Upper lobe of right lung (tissue), 1 donor: ENCODE data around the gene PKMYT1. TPM values are rescaled to one million over a fixed set of nuclear protein-coding genes. Genes with fewer than 3 reads are reported as not detected.
A peak's percentile ranks its signal among the peaks of the same experiment; 100 is the strongest.

Experiments
- ATAC-seq: fragments of 200-7000 bp; cut with Tn5 transposase; one replicate; pipeline ENCODE4 v1.9.1; 2020; ENCODE audit warnings: mild to moderate bottlenecking, moderate library complexity
- DNase-seq: peaks from one replicate; pipeline ENCODE4 v3.0.0-alpha.2; 2020
- H3K27ac ChIP-seq: fragments of 200-600 bp; one replicate; pipeline ENCODE4 v1.8.0; 2022
- H3K27me3 ChIP-seq: fragments of 200-600 bp; one replicate; pipeline ENCODE4 v1.8.0; 2022; ENCODE audit warnings: mild to moderate bottlenecking
- H3K36me3 ChIP-seq: fragments of 200-600 bp; one replicate; pipeline ENCODE4 v1.8.0; 2022
- H3K4me1 ChIP-seq: fragments of 200-600 bp; one replicate; pipeline ENCODE4 v1.8.0; 2022
- H3K4me3 ChIP-seq: fragments of 200-600 bp; one replicate; pipeline ENCODE4 v1.8.0; 2022; ENCODE audit warnings: mild to moderate bottlenecking
- H3K9me3 ChIP-seq: fragments of 200-600 bp; one replicate; pipeline ENCODE4 v1.8.0; 2022
- intact Hi-C: fragments of 100-400 bp; cut with DNase I; formaldehyde crosslinking; loops from one replicate; pipeline ENCODE4 v1.11.0; 2022
- total RNA-seq: library from RNA; stranded (reverse); fragmentation: NEBNext Ultra II Directional; extraction: Animal tissue kit (Norgen Biotek cat#: 25700); gene quantifications from one replicate; pipeline ENCODE4 v1.2.1, GENCODE V29; 2021
- TF ChIP-seq, protein P1 (sequence below): fragments of 200-600 bp; IDR thresholded peaks from one replicate; pipeline ENCODE4 v1.8.0; 2022; ENCODE audit warnings: antibody characterized with exemption
- donor health status: DM: no; HTN: yes; CAD: no; lungs with severe emphysema.

The PKMYT1 gene
- total RNA-seq, 1 donor from 2014 or later = 3.8 TPM

DNA sequence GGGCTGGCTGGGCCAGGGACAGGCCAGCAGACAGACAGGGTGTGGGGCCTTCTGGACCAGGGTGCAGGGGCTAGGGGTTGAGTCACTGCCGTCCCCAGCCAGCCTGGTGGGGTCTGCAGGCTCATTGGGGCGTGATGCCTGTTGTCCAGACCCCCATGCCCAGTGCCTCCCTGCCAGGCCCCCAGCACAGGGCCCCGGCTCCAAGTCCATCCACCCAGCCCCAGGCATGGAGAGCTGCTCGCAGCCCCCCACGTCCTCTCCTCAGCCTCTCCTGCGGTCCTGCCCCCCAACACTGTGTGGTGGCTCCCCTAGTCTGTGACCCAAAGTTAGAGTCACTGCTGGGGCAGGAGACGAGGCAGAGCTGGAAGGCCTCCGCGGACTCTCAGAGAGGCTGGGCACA, 7.0 kb upstream of the PKMYT1 start:
- H3K27ac ChIP-seq = no peak overlapping the region
- TF ChIP-seq, protein P1, sequence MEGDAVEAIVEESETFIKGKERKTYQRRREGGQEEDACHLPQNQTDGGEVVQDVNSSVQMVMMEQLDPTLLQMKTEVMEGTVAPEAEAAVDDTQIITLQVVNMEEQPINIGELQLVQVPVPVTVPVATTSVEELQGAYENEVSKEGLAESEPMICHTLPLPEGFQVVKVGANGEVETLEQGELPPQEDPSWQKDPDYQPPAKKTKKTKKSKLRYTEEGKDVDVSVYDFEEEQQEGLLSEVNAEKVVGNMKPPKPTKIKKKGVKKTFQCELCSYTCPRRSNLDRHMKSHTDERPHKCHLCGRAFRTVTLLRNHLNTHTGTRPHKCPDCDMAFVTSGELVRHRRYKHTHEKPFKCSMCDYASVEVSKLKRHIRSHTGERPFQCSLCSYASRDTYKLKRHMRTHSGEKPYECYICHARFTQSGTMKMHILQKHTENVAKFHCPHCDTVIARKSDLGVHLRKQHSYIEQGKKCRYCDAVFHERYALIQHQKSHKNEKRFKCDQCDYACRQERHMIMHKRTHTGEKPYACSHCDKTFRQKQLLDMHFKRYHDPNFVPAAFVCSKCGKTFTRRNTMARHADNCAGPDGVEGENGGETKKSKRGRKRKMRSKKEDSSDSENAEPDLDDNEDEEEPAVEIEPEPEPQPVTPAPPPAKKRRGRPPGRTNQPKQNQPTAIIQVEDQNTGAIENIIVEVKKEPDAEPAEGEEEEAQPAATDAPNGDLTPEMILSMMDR = no peak
- H3K36me3 ChIP-seq = no peaks in the 10 kb centered on the region
- no peak overlapping the region for H3K4me3 ChIP-seq
- peaks cover 9% of the 10 kb centered on the region for H3K27me3 ChIP-seq
- DNase-seq (no peak), ATAC-seq (no peak)
- no peaks in the 10 kb centered on the region for H3K9me3 ChIP-seq
- intact Hi-C loops = no loop called here
- peaks cover 10% of the 10 kb centered on the region for H3K4me1 ChIP-seq

DNA sequence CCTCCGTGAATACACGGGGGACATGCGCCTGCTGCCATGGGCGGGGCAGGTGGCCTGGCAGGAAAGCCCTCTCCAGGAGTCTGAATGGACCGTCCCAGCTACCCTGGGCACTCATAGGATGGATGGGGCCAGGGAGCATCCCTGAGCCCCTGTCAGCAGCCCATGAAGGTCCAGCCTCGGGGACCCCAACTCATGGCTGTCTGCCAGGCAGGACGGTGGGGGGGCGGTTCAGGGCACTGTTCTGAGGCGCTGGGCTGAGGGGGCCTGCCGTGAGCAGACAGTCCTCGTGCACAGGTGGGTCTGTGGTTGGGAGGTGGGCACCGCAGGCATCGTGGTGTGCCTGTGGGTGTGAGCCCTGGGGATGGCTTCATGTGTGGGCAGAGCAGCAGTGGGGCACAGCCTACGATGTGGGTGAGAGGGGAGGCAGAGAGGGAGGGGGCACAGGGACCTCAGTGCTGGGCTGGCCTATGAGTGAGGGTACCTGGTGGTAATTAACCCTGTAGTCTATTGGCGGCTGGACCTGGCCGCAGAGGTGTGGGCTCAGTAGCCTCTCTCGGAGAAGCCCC, 6.5 kb upstream of the PKMYT1 start:
- no peak for ATAC-seq
- H3K27me3 ChIP-seq = peaks cover 9% of the 10 kb centered on the region
- intact Hi-C loops = no loop called here

DNA sequence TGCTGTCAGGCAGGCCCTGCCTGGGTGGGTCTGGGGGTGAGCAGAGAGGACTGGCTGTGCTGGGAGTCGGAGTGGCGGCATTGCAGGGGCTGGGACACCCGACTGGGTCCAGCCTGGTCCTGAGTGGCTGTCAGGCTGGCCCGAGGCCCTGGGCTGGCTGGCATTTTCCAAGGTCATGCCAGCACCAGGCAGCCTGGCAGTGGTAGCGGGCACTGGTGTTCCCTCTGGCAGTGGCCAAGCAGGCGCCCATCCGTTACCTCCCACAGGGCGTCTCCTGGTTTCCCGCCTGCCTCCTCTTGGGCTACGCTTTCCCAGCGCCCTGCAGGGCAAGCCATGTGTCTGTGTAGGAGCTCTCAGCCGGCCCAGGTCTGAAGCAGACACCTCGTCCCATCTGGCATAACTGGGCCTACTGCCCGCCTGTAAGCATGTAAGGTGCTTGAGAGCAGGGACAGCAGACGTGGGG, 5.7 kb upstream of the PKMYT1 start:
- TF ChIP-seq, protein P1 = no peak
- no peak for DNase-seq
- H3K9me3 ChIP-seq = no peaks in the 10 kb centered on the region
- peaks cover 9% of the 10 kb centered on the region for H3K27me3 ChIP-seq
- no peak overlapping the region for H3K27ac ChIP-seq
- intact Hi-C loops = no loop called here
- no peak for ATAC-seq
- no peaks in the 10 kb centered on the region for H3K36me3 ChIP-seq
- H3K4me3 ChIP-seq = no peak overlapping the region
- H3K4me1 ChIP-seq = peaks cover 13% of the 10 kb centered on the region

More for the DNA sequence above, 6.5 kb upstream of the PKMYT1 start:
- no peaks in the 10 kb centered on the region for H3K9me3 ChIP-seq
- DNase-seq = no peak
- H3K27ac ChIP-seq = no peak overlapping the region
- H3K4me3 ChIP-seq = no peak overlapping the region
- no peaks in the 10 kb centered on the region for H3K36me3 ChIP-seq
- TF ChIP-seq, protein P1 = no peak
- peaks cover 10% of the 10 kb centered on the region for H3K4me1 ChIP-seq

DNA sequence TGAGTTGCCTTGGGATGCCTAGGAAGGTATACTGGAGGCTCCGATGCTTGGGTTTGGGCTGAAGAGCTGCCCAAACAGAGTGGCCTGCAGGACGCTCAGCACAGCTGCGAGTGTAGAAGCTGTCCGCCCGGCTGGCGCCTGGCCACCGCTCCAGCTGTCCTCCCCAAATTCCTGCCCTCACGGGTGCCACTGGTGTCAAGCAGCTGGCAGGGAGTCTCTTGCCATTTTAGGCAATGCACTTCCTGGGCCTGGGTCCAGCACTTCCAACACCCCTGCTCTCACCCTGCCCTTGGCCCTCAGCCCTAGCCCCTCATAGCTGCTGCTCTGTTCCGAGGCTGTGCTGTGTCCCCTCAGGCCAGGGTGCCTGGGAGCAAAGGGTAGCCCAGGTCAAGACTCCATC, 5.2 kb upstream of the PKMYT1 start:
- no peak overlapping the region for H3K4me3 ChIP-seq
- DNase-seq = no peak
- intact Hi-C loops = no loop called here
- no peaks in the 10 kb centered on the region for H3K9me3 ChIP-seq
- H3K27me3 ChIP-seq = peaks cover 9% of the 10 kb centered on the region
- no peaks in the 10 kb centered on the region for H3K36me3 ChIP-seq
- H3K27ac ChIP-seq = no peak overlapping the region
- H3K4me1 ChIP-seq = peaks cover 15% of the 10 kb centered on the region
- no peak for ATAC-seq
- TF ChIP-seq, protein P1 = no peak

DNA sequence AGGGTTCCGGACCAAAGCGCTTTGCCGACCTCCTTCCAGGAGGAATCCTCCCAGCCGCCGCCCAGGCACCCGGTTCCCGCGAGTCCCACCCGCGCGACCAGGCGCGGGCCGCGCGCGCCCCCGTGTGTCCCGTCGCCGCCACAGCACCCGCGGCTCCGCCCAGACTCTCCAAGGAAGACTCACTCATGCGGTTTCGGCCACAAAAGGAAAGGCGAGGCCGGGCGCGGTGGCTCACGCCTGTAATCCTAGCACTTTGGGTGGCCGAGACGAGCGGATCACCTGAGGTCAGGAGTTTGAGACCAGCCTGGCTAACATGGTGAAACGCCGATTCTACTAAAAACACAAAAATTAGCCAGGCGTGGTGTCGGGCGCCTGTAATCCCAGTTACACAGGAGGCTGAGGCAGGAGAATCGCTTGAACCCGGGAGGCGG, 3.5 kb upstream of the PKMYT1 start:
- ATAC-seq (peak; percentile 81), DNase-seq (peak; percentile 90)
- TF ChIP-seq, protein P1 = peak; percentile 89
- Histone ChIP-seq H3K4me3 (peak overlapping the region; percentile 16), H3K27ac (no peak overlapping the region), H3K4me1 (peaks cover 23% of the 10 kb centered on the region), H3K36me3 (no peaks in the 10 kb centered on the region), H3K9me3 (no peaks in the 10 kb centered on the region), H3K27me3 (no peaks in the 10 kb centered on the region)
- intact Hi-C loops = no loop called here

DNA sequence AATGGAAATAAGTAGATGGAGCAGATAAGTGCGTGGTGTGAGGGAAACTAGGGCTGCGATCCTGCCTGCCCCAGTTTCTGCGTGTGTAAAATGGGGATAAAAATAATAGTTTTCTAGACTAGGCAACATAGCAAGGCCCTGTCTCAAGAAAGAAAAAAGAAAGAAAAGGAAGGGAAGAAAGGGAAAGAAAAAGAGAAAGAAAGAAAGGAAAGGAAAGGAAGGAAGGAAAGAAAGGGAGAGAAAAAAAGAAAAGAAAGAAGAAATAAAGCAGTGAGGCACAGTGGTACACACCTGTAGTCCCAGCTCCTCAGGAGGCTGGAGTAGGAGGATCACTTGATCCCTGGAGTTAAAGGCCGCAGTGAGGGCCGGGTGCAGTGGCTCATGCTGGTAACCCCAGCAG, 2.2 kb upstream of the PKMYT1 start:
- no peak overlapping the region for H3K4me3 ChIP-seq
- no peak for DNase-seq
- TF ChIP-seq, protein P1 = no peak
- H3K36me3 ChIP-seq = no peaks in the 10 kb centered on the region
- no peak overlapping the region for H3K27ac ChIP-seq
- no peak for ATAC-seq
- H3K27me3 ChIP-seq = no peaks in the 10 kb centered on the region
- peaks cover 23% of the 10 kb centered on the region for H3K4me1 ChIP-seq
- H3K9me3 ChIP-seq = no peaks in the 10 kb centered on the region
- intact Hi-C loops = no loop called here
